Mucosa of descending colon (tissue), 3 donors: ENCODE results near the gene IL21R. TPM values are rescaled to one million over a fixed set of nuclear protein-coding genes. Genes with fewer than 3 reads are reported as not detected.

Experiments
- ATAC-seq: fragments of 200-7000 bp; cut with Tn5 transposase; one replicate; pipeline ENCODE4 v1.9.1; 2020; ENCODE audit warnings: mild to moderate bottlenecking, moderate library complexity
- DNase-seq, 3 donors: peaks; one replicate each; pipeline ENCODE4 v3.0.0-alpha.2; 2020
- H3K36me3 ChIP-seq: fragments of 200-600 bp; one replicate; pipeline ENCODE4 v1.8.0; 2021; ENCODE audit warnings: low read depth, mild to moderate bottlenecking
- H3K4me1 ChIP-seq: fragments of 200-600 bp; one replicate; pipeline ENCODE4 v1.8.0; 2021; ENCODE audit warnings: low read depth, mild to moderate bottlenecking
- H3K4me3 ChIP-seq: fragments of 200-600 bp; one replicate; pipeline ENCODE4 v1.8.0; 2021; ENCODE audit warnings: mild to moderate bottlenecking
- H3K9me3 ChIP-seq: fragments of 200-600 bp; one replicate; pipeline ENCODE4 v1.8.0; 2021; ENCODE audit warnings: mild to moderate bottlenecking
- CTCF ChIP-seq: fragments of 200-600 bp; IDR thresholded peaks from one replicate; pipeline ENCODE4 v1.8.0; 2022; ENCODE audit warnings: antibody characterized with exemption, mild to moderate bottlenecking
- intact Hi-C, 2 donors: fragments of 100-400 bp; cut with DNase I in 1 of 2; cut with micrococcal nuclease in 1 of 2; formaldehyde crosslinking; loops; one replicate each; pipeline versions ENCODE4 v1.11.0 to v1.11.1; 2022; cut with DNase I, micrococcal nuclease
- total RNA-seq, 3 donors: library from RNA; stranded (reverse); fragmentation: NEBNext Ultra II Directional in 2 of 3; extraction: Animal tissue kit (Norgen Biotek cat#: 25700) in 2 of 3; gene quantifications; one replicate each; pipeline versions ENCODE4 v1.2.1 to v1.2.4, GENCODE V29; 2021 to 2023
- donor health status: DM: no; HTN: no; CAD: no; lungs with moderate emphysema.
- donor health status: DM: no; HTN: no; CAD: no.
- donor health status: DM: no; HTN: yes; CAD: no.

Gene IL21R
- total RNA-seq, 3 donors from 2014 or later: 0.47 to 1.4 (median 1.0) TPM

DNA sequence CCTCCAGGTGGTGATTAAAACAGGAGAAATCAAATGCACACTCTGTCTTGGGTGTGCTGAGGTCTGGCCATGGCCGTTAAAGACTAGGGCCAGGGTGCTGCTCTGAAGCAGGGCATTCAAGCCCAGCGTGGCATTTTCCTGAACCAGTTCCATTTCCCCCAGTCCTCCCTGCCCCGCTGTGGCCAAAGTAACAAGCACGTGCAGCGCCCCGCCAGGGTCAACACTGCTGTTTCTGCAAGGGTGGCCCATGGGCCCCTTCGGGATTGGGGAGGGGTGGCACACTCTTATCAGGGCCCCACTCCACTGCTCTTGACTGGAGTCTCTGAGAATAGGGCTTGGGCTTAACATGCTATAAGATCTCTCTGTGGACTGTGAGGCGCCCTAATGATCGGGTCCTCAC lies 72.9 kb downstream of the IL21R start:
- intact Hi-C loops: no loop called here
- H3K4me1 ChIP-seq: no peaks in the 10 kb centered on the region

GRCh38 chr16:27475561-27475960 lies 73.6 kb downstream of the IL21R start:
- Histone ChIP-seq H3K4me1 (no peaks in the 10 kb centered on the region), H3K36me3 (peaks cover 9% of the 10 kb centered on the region), H3K9me3 (no peaks in the 10 kb centered on the region), H3K4me3 (no peak overlapping the region)
- TF ChIP-seq CTCF: no peak
- ATAC-seq: no peak
- intact Hi-C loops: no loop called here
- DNase-seq: no peak

More for the DNA sequence above, 72.9 kb downstream of the IL21R start:
- H3K4me3 ChIP-seq: no peak overlapping the region
- no peaks in the 10 kb centered on the region for H3K9me3 ChIP-seq
- TF ChIP-seq CTCF: no peak
- DNase-seq: peak in 1 of 3 donors; percentile 35
- no peak for ATAC-seq
- H3K36me3 ChIP-seq: peaks cover 9% of the 10 kb centered on the region

- TF ChIP-seq CTCF: no peak
Measured at GRCh38 chr16:27476240-27476639, 74.3 kb downstream of the IL21R start.

DNA sequence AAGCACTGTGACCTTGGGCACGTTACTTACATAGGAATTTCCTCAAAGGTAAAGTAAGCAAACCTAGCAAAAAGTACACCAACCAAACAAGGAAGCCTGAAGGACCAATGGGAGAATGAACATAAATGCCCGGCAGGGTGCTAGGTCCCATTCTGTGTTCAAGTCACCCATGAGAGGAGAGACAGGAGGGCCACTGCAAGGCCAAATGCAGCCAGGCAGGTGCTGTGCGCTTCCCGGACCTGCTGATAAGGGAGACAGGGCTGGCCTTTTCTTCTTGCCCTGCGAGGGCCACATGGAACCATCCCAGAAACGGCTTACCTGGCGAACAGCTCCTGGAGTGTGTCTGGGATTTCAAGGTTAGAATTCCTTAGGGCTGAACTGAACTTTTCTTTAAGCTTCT lies 78.8 kb downstream of the IL21R start:
- no peak for TF ChIP-seq CTCF
- H3K36me3 ChIP-seq: peaks cover 10% of the 10 kb centered on the region
- H3K4me3 ChIP-seq: no peak overlapping the region
- no peaks in the 10 kb centered on the region for H3K4me1 ChIP-seq
- ATAC-seq (no peak), DNase-seq (no peak)
- intact Hi-C loops: no loop called here
- H3K9me3 ChIP-seq: no peaks in the 10 kb centered on the region

More at GRCh38 chr16:27476240-27476639, 74.3 kb downstream of the IL21R start:
- H3K4me3 ChIP-seq: no peak overlapping the region
- no peaks in the 10 kb centered on the region for H3K4me1 ChIP-seq
- peaks cover 6% of the 10 kb centered on the region for H3K36me3 ChIP-seq
- DNase-seq (no peak), ATAC-seq (no peak)
- H3K9me3 ChIP-seq: no peaks in the 10 kb centered on the region
- intact Hi-C loops: no loop called here

- no peak for TF ChIP-seq CTCF
- intact Hi-C loops: no loop called here
- no peaks in the 10 kb centered on the region for H3K4me1 ChIP-seq
- ATAC-seq: no peak
- no peaks in the 10 kb centered on the region for H3K9me3 ChIP-seq
- H3K36me3 ChIP-seq: peaks cover 10% of the 10 kb centered on the region
- H3K4me3 ChIP-seq: no peak overlapping the region
- DNase-seq: no peak
Measured at GRCh38 chr16:27481282-27481934, 79.4 kb downstream of the IL21R start.
